HG02763 (cell line): Measurements from ENCODE around the gene CYSLTR2.
"Not testable (repeated sequence)": the region's sequence is repeated elsewhere in the genome, so short reads cannot be mapped to it uniquely, and the experiment has no call there.

Source experiments
- ATAC-seq: cut with Tn5 transposase; IDR thresholded peaks from one replicate; pipeline ENCODE4 v1.9.1; 2021; ENCODE audit warnings: mild to moderate bottlenecking, moderate library complexity; ENCODE audit not compliant: unreplicated experiment

Gene CYSLTR2

GRCh38 chr13:48644141-48644540 is 9.6 kb upstream of the CYSLTR2 start:
- no peak for ATAC-seq

GRCh38 chr13:48644951-48645350 is 8.8 kb upstream of the CYSLTR2 start:
- ATAC-seq = no peak

GRCh38 chr13:48645845-48646244 is 7.9 kb upstream of the CYSLTR2 start:
- no peak for ATAC-seq

GRCh38 chr13:48646791-48647190 is 6.9 kb upstream of the CYSLTR2 start:
- no peak for ATAC-seq

GRCh38 chr13:48647625-48648024 is 6.1 kb upstream of the CYSLTR2 start:
- ATAC-seq = no peak

GRCh38 chr13:48648446-48648845 is 5.3 kb upstream of the CYSLTR2 start:
- no peak for ATAC-seq

- ATAC-seq = no peak
Measured at GRCh38 chr13:48652851-48653471, 768 bp upstream of the CYSLTR2 start.

GRCh38 chr13:48654511-48654910 is 782 bp downstream of the CYSLTR2 start:
- ATAC-seq = no peak

- no peak for ATAC-seq
Measured at GRCh38 chr13:48655291-48655690, 1.6 kb downstream of the CYSLTR2 start.

GRCh38 chr13:48656608-48657007 is 2.9 kb downstream of the CYSLTR2 start:
- ATAC-seq = no peak

GRCh38 chr13:48660361-48661076 is 6.8 kb downstream of the CYSLTR2 start:
- no peak for ATAC-seq

- ATAC-seq = no peak
Measured at GRCh38 chr13:48661107-48661506, 7.4 kb downstream of the CYSLTR2 start.

- no peak for ATAC-seq
Measured at GRCh38 chr13:48662226-48662625, 8.5 kb downstream of the CYSLTR2 start.

- no peak for ATAC-seq
Measured at GRCh38 chr13:48667136-48667535, 13.4 kb downstream of the CYSLTR2 start.

- not testable (repeated sequence) for ATAC-seq
Measured at GRCh38 chr13:48671421-48671820, 17.7 kb downstream of the CYSLTR2 start.

- ATAC-seq = no peak
Measured at GRCh38 chr13:48675247-48675646, 21.5 kb downstream of the CYSLTR2 start.

GRCh38 chr13:48678316-48678715 is 24.6 kb downstream of the CYSLTR2 start:
- ATAC-seq = no peak

- ATAC-seq = no peak
Measured at GRCh38 chr13:48679941-48680680, 26.4 kb downstream of the CYSLTR2 start.

- ATAC-seq = no peak
Measured at GRCh38 chr13:48680756-48681392, 27.1 kb downstream of the CYSLTR2 start.

GRCh38 chr13:48681905-48682304 is 28.2 kb downstream of the CYSLTR2 start:
- ATAC-seq = no peak

GRCh38 chr13:48682436-48682835 is 28.7 kb downstream of the CYSLTR2 start:
- ATAC-seq = no peak
